SK-N-SH (cell line): ENCODE measurements around the gene RPS5. TPM values are rescaled to one million over a fixed set of nuclear protein-coding genes. Genes with fewer than 3 reads are reported as not detected.

Source experiments
- CTCF ChIA-PET: fragments of 300-600, 350-600 bp; formaldehyde crosslinking; extraction: SDS; loops from one replicate; lab custom pipeline; 2021; lab: Yijun Ruan, JAX
- POLR2A ChIA-PET: fragments of 350-600 bp; sonication (Branson Sonifier 250); formaldehyde crosslinking; extraction: SDS; loops from one replicate; lab custom pipeline; 2020; ENCODE audit warnings: antibody characterized with exemption, inconsistent platforms; lab: Yijun Ruan, JAX
- DNase-seq: peaks from one replicate; pipeline ENCODE4 v3.0.0; 2012
- H2AFZ ChIP-seq: fragments of 200-600 bp; sonication (generic); 2 replicates; pipeline ENCODE4 v1.8.1; 2016; ENCODE audit warnings: antibody characterized with exemption, mild to moderate bottlenecking, low read depth
- H3F3A ChIP-seq: fragments of 200-600 bp; sonication (generic); replicated peaks from 2 replicates; pipeline ENCODE3; 2016; ENCODE audit warnings: antibody characterized with exemption, mild to moderate bottlenecking; ENCODE audit not compliant: insufficient read depth
- H3K27ac ChIP-seq, 2 experiments: fragments of 200-500 bp in 1 of 2; fragments of 200-600 bp in 1 of 2; sonication (Bioruptor generic) in 1 of 2; sonication (generic), shearing (Covaris generic) in 1 of 2; 2 replicates each; pipeline versions ENCODE4 v1.5.1 to v1.6.1; 2014 to 2016; ENCODE audit warnings: low read depth in 2 of 2, inconsistent platforms in 1 of 2, low read length in 1 of 2, mild to moderate bottlenecking in 1 of 2, mixed read lengths in 1 of 2
- H3K27me3 ChIP-seq: fragments of 200-600 bp; sonication (generic), shearing (Covaris generic); 2 replicates; pipeline ENCODE4 v1.6.1; 2016; ENCODE audit warnings: mixed run types; ENCODE audit not compliant: insufficient read depth
- H3K36me3 ChIP-seq, 2 experiments: fragments of 200-500 bp in 1 of 2; fragments of 200-600 bp in 1 of 2; sonication (Bioruptor generic) in 1 of 2; sonication (generic) in 1 of 2; replicated peaks in 1 of 2; 2 replicates each; pipeline versions ENCODE3 to v1.5.1; 2014 to 2016; ENCODE audit warnings: low read length in 1 of 2, mild to moderate bottlenecking in 1 of 2; ENCODE audit not compliant: insufficient read depth in 2 of 2, control insufficient read depth in 1 of 2
- H3K4me1 ChIP-seq, 2 experiments: fragments of 200-500 bp in 1 of 2; fragments of 200-600 bp in 1 of 2; sonication (Bioruptor generic) in 1 of 2; sonication (generic), shearing (Covaris generic) in 1 of 2; 2 replicates each; pipeline versions ENCODE4 v1.5.1 to v1.6.1; 2014 to 2016; ENCODE audit warnings: low read depth in 1 of 2, low read length in 1 of 2, mixed run types in 1 of 2; ENCODE audit not compliant: insufficient read depth in 2 of 2, control insufficient read depth in 1 of 2
- H3K4me2 ChIP-seq: fragments of 200-600 bp; sonication (generic), shearing (Covaris generic); 2 replicates; pipeline ENCODE4 v1.6.1; 2017; ENCODE audit warnings: mixed run types
- H3K4me3 ChIP-seq, 2 experiments: fragments of 200-500 bp in 1 of 2; fragments of 200-600 bp in 1 of 2; sonication (Bioruptor generic) in 1 of 2; sonication (generic), shearing (Covaris generic) in 1 of 2; 2 replicates each; pipeline versions ENCODE4 v1.5.1 to v1.8.1; 2014 to 2016; ENCODE audit warnings: low read depth in 2 of 2, inconsistent platforms in 1 of 2, low read length in 1 of 2, mild to moderate bottlenecking in 1 of 2, mixed read lengths in 1 of 2, moderate library complexity in 1 of 2
- H3K79me2 ChIP-seq: fragments of 200-600 bp; sonication (generic); 2 replicates; pipeline ENCODE4 v1.8.1; 2017; ENCODE audit warnings: mild to moderate bottlenecking; ENCODE audit not compliant: insufficient read depth
- H3K9ac ChIP-seq: fragments of 200-600 bp; sonication (generic); 2 replicates; pipeline ENCODE4 v1.6.1; 2017; ENCODE audit warnings: mixed run types
- H3K9me2 ChIP-seq: fragments of 200-600 bp; sonication (generic); 2 replicates; pipeline ENCODE4 v1.6.1; 2017; ENCODE audit warnings: mixed run types
- H3K9me3 ChIP-seq: fragments of 200-600 bp; sonication (generic); 2 replicates; pipeline ENCODE4 v1.6.1; 2017; ENCODE audit warnings: mixed run types, mild to moderate bottlenecking, moderate library complexity
- H4K20me1 ChIP-seq: fragments of 200-600 bp; sonication (generic); 2 replicates; pipeline ENCODE4 v1.6.1; 2017; ENCODE audit warnings: mild to moderate bottlenecking, mixed run types; ENCODE audit not compliant: insufficient read depth
- CHD2 ChIP-seq: fragments of 150-350 bp; IDR thresholded peaks from 2 replicates; pipeline ENCODE4 v1.6.1; 2018; ENCODE audit warnings: low read length; ENCODE audit not compliant: partially characterized antibody
- FOXJ3 ChIP-seq: sonication (generic); formaldehyde crosslinking; IDR thresholded peaks from 2 replicates; pipeline ENCODE4 v1.5.1; 2020; ENCODE audit warnings: mild to moderate bottlenecking, missing genetic modification reagents
- JUND ChIP-seq: IDR thresholded peaks from 2 replicates; pipeline ENCODE4 v1.4.0; 2012
- MEF2A ChIP-seq: IDR thresholded peaks from 2 replicates; pipeline ENCODE4 v1.4.0; 2012; ENCODE audit warnings: low read depth, borderline replicate concordance
- MXI1 ChIP-seq: IDR thresholded peaks from 2 replicates; pipeline ENCODE4 v1.6.1; 2012; ENCODE audit warnings: mild to moderate bottlenecking, low read depth, low read length, improper control_type of control experiment
- NRF1 ChIP-seq: IDR thresholded peaks from 2 replicates; pipeline ENCODE4 v1.6.1; 2012; ENCODE audit warnings: low read depth, mild to moderate bottlenecking, low read length
- PBX3 ChIP-seq: IDR thresholded peaks from 2 replicates; pipeline ENCODE4; 2012
- POLR2AphosphoS5 ChIP-seq: IDR thresholded peaks from 2 replicates; pipeline ENCODE4 v1.6.1; 2012; ENCODE audit warnings: low read depth, low read length
- REST ChIP-seq: IDR thresholded peaks from 2 replicates; pipeline ENCODE4 v1.6.1; 2012; ENCODE audit warnings: mild to moderate bottlenecking, low read depth, low read length, moderate library complexity
- RFX5 ChIP-seq: IDR thresholded peaks from 2 replicates; pipeline ENCODE4 v1.6.1; 2012; ENCODE audit warnings: mild to moderate bottlenecking, improper control_type of control experiment, low read length
- SIN3A ChIP-seq: IDR thresholded peaks from 2 replicates; pipeline ENCODE4 v1.6.1; 2012; ENCODE audit warnings: low read depth, mild to moderate bottlenecking, low read length, moderate library complexity, borderline replicate concordance
- SMC3 ChIP-seq: IDR thresholded peaks from 2 replicates; pipeline ENCODE4 v1.6.1; 2012; ENCODE audit warnings: low read depth, low read length, improper control_type of control experiment
- TCF12 ChIP-seq: IDR thresholded peaks from 2 replicates; pipeline ENCODE4 v1.4.0; 2012
- TEAD4 ChIP-seq: IDR thresholded peaks from 2 replicates; pipeline ENCODE4 v1.4.0; 2012; ENCODE audit warnings: mild to moderate bottlenecking, borderline replicate concordance; ENCODE audit not compliant: insufficient read depth
- USF1 ChIP-seq: IDR thresholded peaks from 2 replicates; pipeline ENCODE4 v1.4.0; 2012; ENCODE audit warnings: low read depth, borderline replicate concordance
- WGBS: methylation state at CpG from one replicate; pipeline ENCODE4 v1.1.6; 2017; ENCODE audit warnings: low lambda C conversion rate; 5-methylcytosine and 5-hydroxymethylcytosine counted together
- polyA plus RNA-seq, 3 experiments: library from polyadenylated mRNA; depleted of rRNA; stranded (reverse); fragments of >200 nt; gene quantifications; 2 replicates each; pipeline ENCODE4 v1.2.3, GENCODE V29; 2012
- TF ChIP-seq, protein P1 (sequence below): fragments of 200-600 bp; sonication (generic); IDR thresholded peaks from 2 replicates; pipeline ENCODE4 v1.6.1; 2017; ENCODE audit warnings: antibody characterized with exemption, mild to moderate bottlenecking, moderate library complexity

The RPS5 gene
- polyA plus RNA-seq, 1 of the 3 experiments (the other 2 are of a cell fraction) = 4,334 TPM

DNA sequence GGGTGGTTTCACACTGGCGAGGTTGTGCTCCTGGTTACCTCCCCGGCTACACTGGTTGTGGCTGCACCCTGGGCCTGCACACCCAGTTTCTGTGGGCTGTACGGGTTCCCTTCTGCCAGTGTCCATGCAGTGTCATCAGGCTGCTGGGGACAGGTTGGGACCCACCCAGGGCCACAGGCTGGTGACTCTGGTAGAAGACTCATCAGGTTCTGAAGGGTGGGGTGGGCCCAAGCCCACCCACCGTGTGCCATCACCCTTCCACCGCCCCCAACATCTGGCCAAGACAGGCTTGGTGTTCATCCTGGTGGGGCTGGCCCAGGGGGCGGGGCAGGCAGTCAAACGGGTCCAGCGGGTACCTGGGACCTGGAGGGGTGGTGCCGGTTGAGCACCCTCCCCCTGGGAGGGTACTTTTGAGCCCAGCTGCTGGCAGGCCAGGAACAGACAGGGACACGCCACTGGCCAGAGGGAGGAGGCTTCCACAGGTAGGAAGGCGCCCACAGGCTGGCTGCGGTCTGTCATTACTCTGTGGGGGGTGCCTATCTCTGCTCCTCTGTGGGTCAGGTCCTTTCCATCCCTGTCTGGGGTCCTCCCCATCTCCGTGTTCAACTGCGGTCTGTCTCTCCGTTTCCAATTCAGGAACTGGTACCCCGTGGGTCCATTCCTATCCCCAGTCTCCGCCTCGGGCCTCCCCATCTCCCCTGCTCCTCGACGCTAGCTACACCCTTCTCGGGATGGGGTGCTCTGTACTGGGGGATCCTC, 8.3 kb downstream of the RPS5 start, which contains the start of gene RNF225:
Gene RNF225, plus strand, starts transcription at position 437 of the 759 bp plus-strand sequence. CDS start 434 bp downstream, outside the sequence.
- no peak within 1 kb of the TSS for H3K4me3 ChIP-seq
- POLR2A ChIA-PET = no interaction called here
- no peak within 1 kb of the TSS for H2AFZ ChIP-seq

More for the DNA sequence above, 8.3 kb downstream of the RPS5 start, which contains the start of gene RNF225:
- Histone ChIP-seq H3K9me2 (no peaks in the 10 kb centered on the region), H3F3A (peaks cover 45% of the 10 kb centered on the region), H3K4me1 (peaks cover 1 to 10% of the 10 kb centered on the region in 2 experiments; a peak in 1 of 4 replicates), H3K4me2 (no peak within 1 kb of the TSS), H3K27me3 (no peaks in the 10 kb centered on the region), H4K20me1 (peaks cover 25% of the 10 kb centered on the region), H3K9ac (no peak within 1 kb of the TSS), H3K79me2 (peaks cover 28% of the 10 kb centered on the region), H3K9me3 (no peaks in the 10 kb centered on the region), H3K27ac (no peak within 1 kb of the TSS), H3K36me3 (peaks cover 35 to 36% of the 10 kb centered on the region in 2 experiments)
- peak; percentile 65 for TF ChIP-seq POLR2AphosphoS5
- TF ChIP-seq FOXJ3 (CRISPR knock-in tag) = no peak
- no peak for TF ChIP-seq MEF2A
- no peak for TF ChIP-seq SMC3
- TF ChIP-seq SIN3A = peak; percentile 68; the same call in 1 of the 2 replicates
- TF ChIP-seq REST = no peak
- peak; percentile 24; the same call in 1 of the 2 replicates for TF ChIP-seq PBX3
- TF ChIP-seq JUND = peak; percentile 33
- no peak for TF ChIP-seq USF1
- no peak for TF ChIP-seq MXI1
- TF ChIP-seq CHD2 = peak; percentile 24
- TF ChIP-seq TEAD4 = no peak
- TF ChIP-seq, protein P1, sequence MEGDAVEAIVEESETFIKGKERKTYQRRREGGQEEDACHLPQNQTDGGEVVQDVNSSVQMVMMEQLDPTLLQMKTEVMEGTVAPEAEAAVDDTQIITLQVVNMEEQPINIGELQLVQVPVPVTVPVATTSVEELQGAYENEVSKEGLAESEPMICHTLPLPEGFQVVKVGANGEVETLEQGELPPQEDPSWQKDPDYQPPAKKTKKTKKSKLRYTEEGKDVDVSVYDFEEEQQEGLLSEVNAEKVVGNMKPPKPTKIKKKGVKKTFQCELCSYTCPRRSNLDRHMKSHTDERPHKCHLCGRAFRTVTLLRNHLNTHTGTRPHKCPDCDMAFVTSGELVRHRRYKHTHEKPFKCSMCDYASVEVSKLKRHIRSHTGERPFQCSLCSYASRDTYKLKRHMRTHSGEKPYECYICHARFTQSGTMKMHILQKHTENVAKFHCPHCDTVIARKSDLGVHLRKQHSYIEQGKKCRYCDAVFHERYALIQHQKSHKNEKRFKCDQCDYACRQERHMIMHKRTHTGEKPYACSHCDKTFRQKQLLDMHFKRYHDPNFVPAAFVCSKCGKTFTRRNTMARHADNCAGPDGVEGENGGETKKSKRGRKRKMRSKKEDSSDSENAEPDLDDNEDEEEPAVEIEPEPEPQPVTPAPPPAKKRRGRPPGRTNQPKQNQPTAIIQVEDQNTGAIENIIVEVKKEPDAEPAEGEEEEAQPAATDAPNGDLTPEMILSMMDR = no peak
- TF ChIP-seq NRF1 = no peak
- no peak for TF ChIP-seq RFX5
- no peak for TF ChIP-seq TCF12
- WGBS = 86% methylated on average over 10 of the region's 21 CpGs
- CTCF ChIA-PET = interaction anchor here (0.5 kb wide), 1 partner anchor 166 kb away, joined by 3 read pairs; no protein-coding TSS in a partner anchor
- no peak for DNase-seq
